Ovary (tissue), 3 donors: ENCODE data around the gene AIDA.

ENCODE experiments used
- CTCF ChIP-seq, 3 donors: fragments of 450-650 bp in 2 of 3; fragments of 200-600 bp in 1 of 3; IDR thresholded peaks; one replicate each; pipeline versions ENCODE4 v1.5.1 to v1.8.0; 2016 to 2022; ENCODE audit warnings: antibody characterized with exemption in 3 of 3, mild to moderate bottlenecking in 1 of 3
- EP300 ChIP-seq: sonication (generic); formaldehyde crosslinking; IDR thresholded peaks from one replicate; pipeline ENCODE4 v1.6.1; 2017; ENCODE audit warnings: antibody characterized with exemption
- donor health status: DM: no; HTN: no; CAD: no.

- no peak for TF ChIP-seq CTCF (IDR thresholded peaks at IDR 0.05)
- no peak for TF ChIP-seq EP300
Observed at GRCh38 chr1:222734740-222735139, 22.4 kb upstream of the AIDA start.
